CD4-positive, alpha-beta T cell treated with Interleukin-17A for 1 hour (primary cell): ENCODE measurements around the gene P2RY6.
A peak's percentile ranks its signal among the peaks of the same experiment; 100 is the strongest.

Experiments used
- DNase-seq: peaks from one replicate; pipeline ENCODE4 v3.0.0-alpha.2; 2020

Gene P2RY6

GRCh38 chr11:73281796-73282660, 9.9 kb downstream of the P2RY6 start:
- DNase-seq = no peak

GRCh38 chr11:73283276-73284000, 11.3 kb downstream of the P2RY6 start:
- DNase-seq = no peak

DNA sequence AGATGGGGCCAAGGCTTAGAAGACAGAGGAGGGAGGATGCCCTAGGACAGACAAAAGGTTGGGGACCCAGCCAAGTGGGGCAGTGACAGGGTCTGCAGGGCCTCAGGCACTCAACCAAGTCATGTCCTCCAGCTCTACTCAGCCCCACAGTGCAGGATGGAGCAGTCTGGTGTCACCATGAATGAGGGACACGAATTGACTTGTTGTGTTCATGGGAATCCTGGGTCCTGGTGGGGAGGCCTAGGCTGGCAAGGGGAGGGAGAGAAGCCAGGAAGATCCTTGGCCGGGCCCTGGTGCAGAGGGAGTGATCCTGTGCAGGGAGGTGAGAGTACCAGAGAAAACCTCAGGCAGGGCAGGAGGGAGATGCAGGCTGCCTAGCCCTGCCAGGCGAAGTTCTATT, 12.0 kb downstream of the P2RY6 start:
- DNase-seq = no peak

DNA sequence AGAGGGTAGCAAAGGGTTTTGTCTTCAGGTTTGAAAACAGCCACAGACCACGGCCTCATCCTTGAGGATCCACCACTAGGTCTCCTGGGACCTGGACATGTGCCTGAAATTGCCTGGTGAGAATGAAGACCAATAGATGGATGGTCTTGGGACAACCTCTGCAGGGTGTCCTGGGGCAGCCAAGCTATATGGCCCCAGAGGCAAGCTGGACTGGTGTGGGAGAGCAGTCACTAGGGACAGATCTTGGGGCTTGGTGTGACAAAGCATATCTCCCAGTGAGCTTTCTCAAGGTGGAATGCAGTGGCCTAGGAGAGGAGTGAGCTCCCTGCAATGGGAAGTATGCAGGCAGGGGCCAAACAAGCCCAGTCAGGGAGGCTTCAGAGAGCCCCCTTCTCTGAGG, 13.6 kb downstream of the P2RY6 start:
- DNase-seq = no peak

DNA sequence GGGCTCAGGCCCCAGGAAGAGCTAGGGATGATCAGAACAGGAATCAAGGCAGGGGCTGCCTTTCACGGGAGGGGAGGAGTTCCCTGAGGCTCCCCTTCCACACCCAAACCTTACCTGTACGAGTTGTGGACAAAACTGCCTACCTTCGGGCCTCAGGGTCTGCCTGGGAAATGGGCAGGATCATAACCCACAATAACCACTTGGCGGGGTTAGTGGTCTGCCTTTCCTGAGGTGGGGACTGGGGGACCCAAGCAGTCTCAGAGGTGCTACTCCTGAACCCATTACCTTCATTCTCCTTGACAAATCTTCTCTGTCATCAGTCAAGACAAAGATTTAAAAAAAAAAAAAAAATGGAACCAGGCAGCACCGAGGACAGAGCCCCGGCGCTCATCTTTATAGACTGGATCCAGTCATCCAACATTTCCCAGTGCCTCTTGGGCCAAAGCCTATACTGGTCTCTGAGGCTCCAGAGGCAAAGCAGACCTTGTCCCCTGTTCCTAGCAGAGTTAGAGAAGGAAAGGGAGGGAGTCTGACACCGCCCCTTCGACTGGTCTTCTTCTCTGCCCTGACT, 14.2 kb downstream of the P2RY6 start:
- DNase-seq = no peak

DNA sequence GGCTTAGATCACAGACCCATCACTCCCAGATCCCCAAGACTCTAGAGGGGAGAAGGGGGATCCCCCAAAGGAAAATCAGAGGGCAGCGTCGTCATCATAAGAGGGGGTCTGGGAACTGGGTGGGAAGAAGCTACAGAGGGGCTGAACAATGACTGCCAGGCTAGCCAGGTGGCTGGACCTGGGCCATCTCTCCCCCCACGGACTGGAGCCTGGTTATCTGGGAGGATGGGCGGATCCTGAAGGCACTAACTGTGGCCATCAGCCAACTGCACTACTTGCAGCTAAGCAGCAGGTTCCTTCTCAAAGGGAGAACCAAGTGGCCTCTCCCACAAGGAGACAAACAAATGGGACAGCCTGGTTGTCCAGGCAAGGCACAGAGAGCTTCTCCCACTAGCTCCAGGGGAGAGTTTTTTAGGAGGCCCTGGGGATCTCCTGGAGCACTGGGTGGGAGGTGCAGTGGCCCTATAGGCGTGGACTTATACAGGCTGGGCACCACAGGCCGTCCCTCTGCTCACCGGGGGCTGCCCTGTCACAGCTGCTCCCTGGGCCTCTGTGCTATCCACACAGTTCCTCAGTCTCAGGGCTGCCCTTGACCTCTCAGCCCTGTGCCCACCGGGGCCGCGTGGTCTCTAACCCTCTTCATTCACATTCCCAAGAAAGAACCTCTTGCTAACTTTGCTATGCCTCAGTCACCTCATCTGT, 15.4 kb downstream of the P2RY6 start:
- no peak for DNase-seq

GRCh38 chr11:73288192-73288872, 16.2 kb downstream of the P2RY6 start:
- DNase-seq = no peak

DNA sequence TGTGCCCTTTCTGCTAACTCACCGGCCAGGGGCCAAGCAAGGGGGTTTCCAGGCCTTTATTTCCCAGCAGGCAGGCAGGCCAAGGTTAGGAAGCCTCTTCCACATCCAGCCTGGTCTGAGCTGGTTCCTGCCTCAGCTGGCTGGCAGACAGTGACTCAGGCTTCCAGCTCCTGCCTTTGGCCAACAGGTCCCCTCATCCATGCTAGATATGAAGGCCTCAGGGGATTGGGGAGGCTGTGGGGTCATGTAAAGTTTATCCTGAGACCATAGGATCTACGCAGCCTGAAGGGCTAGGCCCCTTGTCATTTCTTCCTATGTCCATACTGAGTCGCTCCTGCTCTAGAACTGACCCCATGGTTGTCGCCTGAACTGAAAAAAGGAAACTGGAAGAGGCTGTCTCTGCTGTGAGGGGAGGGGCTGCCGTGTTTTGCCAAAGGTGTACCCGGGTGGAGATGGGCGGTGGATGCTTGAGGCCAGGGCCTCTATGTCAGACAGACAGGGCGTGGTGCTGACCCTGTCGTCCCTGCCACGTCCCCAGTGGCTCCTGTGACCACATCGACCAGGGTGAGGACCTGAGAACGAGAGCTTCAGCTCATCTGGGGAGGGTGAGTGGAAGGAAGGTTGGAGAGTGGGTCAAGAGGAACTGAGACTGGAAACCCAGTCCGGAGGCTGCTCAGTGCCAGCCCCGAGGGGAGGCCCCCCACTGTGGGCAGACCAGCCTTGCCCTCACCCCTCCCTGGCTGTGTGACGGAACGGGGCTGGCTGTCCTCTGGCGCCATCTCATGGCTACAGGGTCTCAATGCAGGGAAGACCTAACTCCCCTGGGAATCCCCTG, 17.0 kb downstream of the P2RY6 start:
- peak; percentile 62 for DNase-seq

- DNase-seq = no peak
Observed at GRCh38 chr11:73290536-73290935, 18.4 kb downstream of the P2RY6 start.

DNA sequence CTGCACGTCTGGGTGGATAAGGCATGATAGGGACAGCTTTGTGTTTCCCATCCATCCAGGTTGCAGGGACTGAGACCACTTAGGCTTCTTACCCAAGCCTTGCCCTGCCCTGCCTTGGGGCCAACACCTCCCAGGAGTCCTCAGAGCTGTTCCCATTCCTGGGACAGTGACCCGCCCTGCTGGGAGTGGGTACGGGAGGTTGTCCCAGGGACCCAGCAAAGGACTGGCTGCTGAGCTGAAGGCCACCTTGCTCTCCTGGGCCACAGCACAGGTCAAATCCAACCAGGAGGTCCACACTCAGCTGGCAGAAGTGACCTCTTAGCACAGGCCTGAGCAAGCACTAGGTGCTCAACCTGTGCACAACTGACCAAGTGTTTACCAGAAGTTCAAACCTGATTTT, 19.1 kb downstream of the P2RY6 start:
- DNase-seq = no peak

GRCh38 chr11:73291781-73292524, 19.8 kb downstream of the P2RY6 start:
- DNase-seq = no peak

DNA sequence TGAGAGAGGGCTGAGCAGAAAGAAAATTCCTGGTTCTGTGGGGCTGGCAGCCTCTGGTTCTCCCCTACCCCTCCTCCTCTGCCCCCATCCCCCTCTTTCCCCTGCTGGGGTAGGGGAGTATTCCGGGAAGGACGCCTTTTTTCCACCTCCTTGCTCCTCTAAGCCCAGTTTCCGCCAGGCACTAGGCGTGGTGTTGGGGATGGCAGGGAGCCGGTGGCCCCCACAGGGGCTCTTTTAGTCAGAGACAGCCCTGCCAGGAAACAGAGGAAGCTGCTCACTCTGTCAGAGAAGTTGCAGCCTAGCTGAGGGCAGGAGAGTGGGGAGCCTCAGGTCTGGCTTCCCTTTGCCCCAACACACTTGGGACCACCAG, 20.4 kb downstream of the P2RY6 start:
- no peak for DNase-seq

- no peak for DNase-seq
Observed at GRCh38 chr11:73293356-73293936, 21.3 kb downstream of the P2RY6 start.

GRCh38 chr11:73294604-73295003, 22.5 kb downstream of the P2RY6 start:
- no peak for DNase-seq

DNA sequence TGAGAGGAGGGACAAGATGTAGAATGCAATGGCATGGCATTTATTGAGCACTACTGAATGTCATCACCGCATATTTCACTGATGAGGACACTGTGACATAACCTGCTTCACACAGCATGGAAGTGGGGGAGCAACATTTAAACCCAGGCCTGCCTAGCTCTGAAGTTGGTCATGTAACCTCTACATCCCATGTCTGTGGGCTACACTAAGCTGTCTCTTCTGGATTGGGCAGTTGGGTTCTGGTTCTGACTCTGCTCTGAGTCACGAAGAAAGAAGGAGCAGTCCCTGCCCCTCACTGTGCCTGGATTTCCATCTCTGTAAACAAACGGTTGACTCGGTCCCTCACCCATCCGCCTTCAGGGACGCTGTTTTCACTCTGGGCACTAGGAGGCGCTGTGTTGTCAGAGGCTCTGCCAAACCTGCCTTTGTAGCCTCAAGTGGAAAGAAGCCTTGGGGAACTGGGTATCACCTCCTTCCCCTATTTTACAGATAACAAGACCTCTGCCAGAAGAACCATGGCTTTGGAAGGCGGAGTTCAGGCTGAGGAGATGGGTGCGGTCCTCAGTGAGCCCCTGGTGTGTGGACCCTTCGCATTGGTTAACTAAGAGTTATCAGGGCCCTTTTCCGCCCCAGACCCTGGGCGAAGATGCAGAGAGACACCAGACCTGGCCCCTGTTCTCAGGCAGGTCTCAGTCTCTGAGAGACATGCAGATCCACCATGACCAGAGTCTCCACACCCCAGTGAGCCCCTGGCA, 23.3 kb downstream of the P2RY6 start:
- DNase-seq = peak; percentile 76

GRCh38 chr11:73295996-73296318, 23.8 kb downstream of the P2RY6 start:
- no peak for DNase-seq

DNA sequence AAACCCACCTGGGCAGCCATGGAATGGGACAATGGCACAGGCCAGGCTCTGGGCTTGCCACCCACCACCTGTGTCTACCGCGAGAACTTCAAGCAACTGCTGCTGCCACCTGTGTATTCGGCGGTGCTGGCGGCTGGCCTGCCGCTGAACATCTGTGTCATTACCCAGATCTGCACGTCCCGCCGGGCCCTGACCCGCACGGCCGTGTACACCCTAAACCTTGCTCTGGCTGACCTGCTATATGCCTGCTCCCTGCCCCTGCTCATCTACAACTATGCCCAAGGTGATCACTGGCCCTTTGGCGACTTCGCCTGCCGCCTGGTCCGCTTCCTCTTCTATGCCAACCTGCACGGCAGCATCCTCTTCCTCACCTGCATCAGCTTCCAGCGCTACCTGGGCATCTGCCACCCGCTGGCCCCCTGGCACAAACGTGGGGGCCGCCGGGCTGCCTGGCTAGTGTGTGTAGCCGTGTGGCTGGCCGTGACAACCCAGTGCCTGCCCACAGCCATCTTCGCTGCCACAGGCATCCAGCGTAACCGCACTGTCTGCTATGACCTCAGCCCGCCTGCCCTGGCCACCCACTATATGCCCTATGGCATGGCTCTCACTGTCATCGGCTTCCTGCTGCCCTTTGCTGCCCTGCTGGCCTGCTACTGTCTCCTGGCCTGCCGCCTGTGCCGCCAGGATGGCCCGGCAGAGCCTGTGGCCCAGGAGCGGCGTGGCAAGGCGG, 24.5 kb downstream of the P2RY6 start:
- no peak for DNase-seq

DNA sequence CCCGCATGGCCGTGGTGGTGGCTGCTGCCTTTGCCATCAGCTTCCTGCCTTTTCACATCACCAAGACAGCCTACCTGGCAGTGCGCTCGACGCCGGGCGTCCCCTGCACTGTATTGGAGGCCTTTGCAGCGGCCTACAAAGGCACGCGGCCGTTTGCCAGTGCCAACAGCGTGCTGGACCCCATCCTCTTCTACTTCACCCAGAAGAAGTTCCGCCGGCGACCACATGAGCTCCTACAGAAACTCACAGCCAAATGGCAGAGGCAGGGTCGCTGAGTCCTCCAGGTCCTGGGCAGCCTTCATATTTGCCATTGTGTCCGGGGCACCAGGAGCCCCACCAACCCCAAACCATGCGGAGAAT, 25.1 kb downstream of the P2RY6 start:
- no peak for DNase-seq

GRCh38 chr11:73297702-73298101, 25.6 kb downstream of the P2RY6 start:
- DNase-seq = no peak

- no peak for DNase-seq
Observed at GRCh38 chr11:73298233-73298632, 26.1 kb downstream of the P2RY6 start.
